Measurements from ENCODE around the gene S100A3. TPM values are rescaled to one million over a fixed set of nuclear protein-coding genes. Genes with fewer than 3 reads are reported as not detected.

The S100A3 gene
- polyA plus RNA-seq, 2 of the 4 experiments (the other 2 are of a cell fraction), result 25.0 to 74.0 TPM

DNA sequence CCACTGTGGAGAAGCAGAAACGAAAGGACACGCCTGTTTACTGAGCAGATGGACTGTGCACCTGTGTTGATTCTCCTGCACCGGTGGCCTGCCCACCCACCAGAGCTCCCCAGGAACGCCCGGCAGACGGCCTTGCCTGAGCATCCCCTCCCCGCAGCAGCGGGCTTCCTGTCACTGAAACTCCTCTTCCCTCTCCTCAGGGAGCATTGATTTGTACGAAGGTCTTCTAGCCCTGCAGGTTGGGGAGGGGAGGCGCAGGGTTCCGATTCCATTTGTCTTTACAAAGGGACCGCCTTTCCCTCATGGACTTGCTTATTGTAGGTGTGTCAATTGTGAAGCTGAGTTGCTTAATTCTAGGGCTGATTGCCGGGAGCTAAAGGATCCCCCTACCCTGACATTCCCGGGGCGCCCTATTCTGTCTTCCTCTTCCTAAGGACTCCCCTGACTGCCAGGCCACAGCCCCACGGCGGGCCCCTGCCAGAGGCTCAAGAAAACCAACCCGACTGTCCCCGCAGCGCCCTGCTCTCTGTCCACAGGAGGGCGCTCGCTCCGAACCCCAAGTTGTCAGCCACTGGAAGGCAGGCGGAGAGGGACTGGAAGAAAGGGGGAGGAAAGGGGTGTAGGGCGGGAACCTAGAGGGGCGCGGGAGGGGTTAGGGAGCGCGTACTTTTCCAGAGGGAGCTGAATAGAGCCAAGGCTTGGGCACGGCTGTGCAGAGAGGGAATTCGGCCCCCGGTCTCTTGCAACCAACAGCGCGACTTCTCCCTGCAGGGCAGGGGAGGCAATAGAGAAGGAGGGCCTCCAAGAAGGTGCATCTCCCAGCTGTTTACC, 16.1 kb downstream of the S100A3 start:
- WGBS (ENCODE audit: missing lambda C conversion rate), result 11% methylated on average over 30 of the region's 34 CpGs
- ChIA-PET POLR2A (interaction anchor here (0.6 to 7.0 kb wide), 12 partner anchors 12 to 458 kb away, joined by 3 to 114 read pairs (median 4); partner anchors contain the start of genes CHTOP, INTS3, RPS27 and S100A13), CTCF (interaction anchor here (0.5 to 18.2 kb wide), 50 partner anchors 10 to 412 kb away, joined by 3 to 471 read pairs (median 4); partner anchors contain the start of genes CHTOP, ILF2, PGLYRP4 and S100A1)
- DNase-seq (ENCODE audit: low read depth in 1 of 2, low spot score in 1 of 2) (peak; percentile 91 to 93), ATAC-seq (peak; percentile 36 to 63), FAIRE-seq (no peak)
- peak overlapping the region; percentile 97 for H3K4me2 ChIP-seq
- peaks cover 29% of the 10 kb centered on the region for H3K4me1 ChIP-seq
- peak overlapping the region; percentile 98 to 100 for H3K27ac ChIP-seq
- H3K4me3 ChIP-seq, result peak overlapping the region; percentile 68
- no peaks in the 10 kb centered on the region for H3K9me3 ChIP-seq
- TF ChIP-seq JUNB (IDR thresholded peaks at IDR 0.05), result no peak
- no peak; the same call in 1 of the 2 replicates for TF ChIP-seq HOXA7 (CRISPR knock-in tag; IDR thresholded peaks at IDR 0.05)
- no peak for TF ChIP-seq HDAC2 (IDR thresholded peaks at IDR 0.05)
- TF ChIP-seq POLR2A (IDR thresholded peaks at IDR 0.05; ENCODE audit: low read length), result peak; percentile 40
- TF ChIP-seq EHMT2 (IDR thresholded peaks at IDR 0.05; ENCODE audit: low read depth), result no peak
- TF ChIP-seq CBX2 (IDR thresholded peaks at IDR 0.05; ENCODE audit: borderline replicate concordance, low read depth), result no peak
- no peak for TF ChIP-seq EP300 (IDR thresholded peaks at IDR 0.05)
- no peak for TF ChIP-seq CBX8 (IDR thresholded peaks at IDR 0.05)
- no peak for TF ChIP-seq REST (IDR thresholded peaks at IDR 0.05)
- no peak for TF ChIP-seq HES2 (IDR thresholded peaks at IDR 0.05)
- TF ChIP-seq PHF8 (IDR thresholded peaks at IDR 0.05; ENCODE audit: borderline replicate concordance, low read depth), result no peak
- TF ChIP-seq KDM5A (IDR thresholded peaks at IDR 0.05), result no peak
- no peak for TF ChIP-seq ZC3H11A (IDR thresholded peaks at IDR 0.05)
- TF ChIP-seq FOSL2 (IDR thresholded peaks at IDR 0.05), result no peak
- no peak; the same call in 1 of the 2 replicates for TF ChIP-seq FOSL2 (CRISPR knock-in tag; IDR thresholded peaks at IDR 0.05)
- TF ChIP-seq GATA3 (IDR thresholded peaks at IDR 0.05; ENCODE audit: borderline replicate concordance), result no peak
- TF ChIP-seq MAFK (IDR thresholded peaks at IDR 0.05; ENCODE audit: partially characterized antibody), result no peak
- TF ChIP-seq ESRRA (IDR thresholded peaks at IDR 0.05; ENCODE audit: borderline replicate concordance, low read length), result no peak
- TF ChIP-seq HEYL (CRISPR knock-in tag; IDR thresholded peaks at IDR 0.05), result no peak
- no peak for TF ChIP-seq EHF (CRISPR knock-in tag; IDR thresholded peaks at IDR 0.05)
- TF ChIP-seq, protein P1, sequence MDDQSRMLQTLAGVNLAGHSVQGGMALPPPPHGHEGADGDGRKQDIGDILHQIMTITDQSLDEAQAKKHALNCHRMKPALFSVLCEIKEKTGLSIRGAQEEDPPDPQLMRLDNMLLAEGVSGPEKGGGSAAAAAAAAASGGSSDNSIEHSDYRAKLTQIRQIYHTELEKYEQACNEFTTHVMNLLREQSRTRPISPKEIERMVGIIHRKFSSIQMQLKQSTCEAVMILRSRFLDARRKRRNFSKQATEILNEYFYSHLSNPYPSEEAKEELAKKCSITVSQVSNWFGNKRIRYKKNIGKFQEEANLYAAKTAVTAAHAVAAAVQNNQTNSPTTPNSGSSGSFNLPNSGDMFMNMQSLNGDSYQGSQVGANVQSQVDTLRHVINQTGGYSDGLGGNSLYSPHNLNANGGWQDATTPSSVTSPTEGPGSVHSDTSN (IDR thresholded peaks at IDR 0.05), result peak; percentile 14; the same call in 1 of the 2 replicates
- no peak for TF ChIP-seq KDM1A (IDR thresholded peaks at IDR 0.05; ENCODE audit: low read depth)
- no peak for TF ChIP-seq CHD4 (IDR thresholded peaks at IDR 0.05; ENCODE audit: borderline replicate concordance)
- no peak for TF ChIP-seq ATOH8 (CRISPR knock-in tag; IDR thresholded peaks at IDR 0.05; ENCODE audit: low read depth)
- TF ChIP-seq, protein P2, sequence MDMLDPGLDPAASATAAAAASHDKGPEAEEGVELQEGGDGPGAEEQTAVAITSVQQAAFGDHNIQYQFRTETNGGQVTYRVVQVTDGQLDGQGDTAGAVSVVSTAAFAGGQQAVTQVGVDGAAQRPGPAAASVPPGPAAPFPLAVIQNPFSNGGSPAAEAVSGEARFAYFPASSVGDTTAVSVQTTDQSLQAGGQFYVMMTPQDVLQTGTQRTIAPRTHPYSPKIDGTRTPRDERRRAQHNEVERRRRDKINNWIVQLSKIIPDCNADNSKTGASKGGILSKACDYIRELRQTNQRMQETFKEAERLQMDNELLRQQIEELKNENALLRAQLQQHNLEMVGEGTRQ (IDR thresholded peaks at IDR 0.05), result no peak
- TF ChIP-seq NFE2L2 (conservative IDR thresholded peaks at IDR 0.05; ENCODE audit: low read length), result no peak
- no peak for TF ChIP-seq TFCP2L1 (CRISPR knock-in tag; IDR thresholded peaks at IDR 0.05)
- no peak for TF ChIP-seq E2F6 (IDR thresholded peaks at IDR 0.05; ENCODE audit: borderline replicate concordance, low read depth)
- TF ChIP-seq FOSB (CRISPR knock-in tag; IDR thresholded peaks at IDR 0.05), result no peak; the same call in 1 of the 2 replicates
- TF ChIP-seq BHLHE40 (IDR thresholded peaks at IDR 0.05; ENCODE audit: low read depth, low read length), result no peak
- TF ChIP-seq NPAS2 (CRISPR knock-in tag; IDR thresholded peaks at IDR 0.05; ENCODE audit: borderline replicate concordance), result no peak
- no peak for TF ChIP-seq RARB (CRISPR knock-in tag; IDR thresholded peaks at IDR 0.05)
- no peak; a peak in 1 of 5 replicates for TF ChIP-seq JUN (IDR thresholded peaks at IDR 0.05)
- no peak for TF ChIP-seq ELK1 (IDR thresholded peaks at IDR 0.05; ENCODE audit: low read depth, low read length)

All from A549 (cell line).